GM21515 (cell line): Measurements from ENCODE around the gene ALK.

Source experiments
- ATAC-seq: cut with Tn5 transposase; IDR thresholded peaks from one replicate; pipeline ENCODE4 v1.9.1; 2021; ENCODE audit not compliant: unreplicated experiment

Gene ALK

DNA sequence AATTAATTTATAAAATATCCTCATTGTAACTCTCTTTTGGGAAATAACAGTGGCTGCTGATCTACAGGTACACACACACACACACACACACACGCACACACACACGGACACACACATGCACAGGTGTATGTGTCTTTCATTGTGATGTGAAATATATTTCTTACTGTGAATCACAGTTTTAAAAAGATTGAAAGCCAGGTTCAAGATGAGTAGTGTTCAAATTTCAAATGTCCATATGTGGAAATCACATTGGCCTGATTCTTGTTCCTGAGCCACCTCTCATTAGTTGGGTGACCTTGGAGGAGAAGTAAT lies 372.4 kb downstream of the ALK start:
- ATAC-seq: no peak

GRCh38 chr2:29544917-29545316 lies 376.5 kb downstream of the ALK start:
- ATAC-seq: no peak

GRCh38 chr2:29544031-29544430 lies 377.4 kb downstream of the ALK start:
- ATAC-seq: no peak

GRCh38 chr2:29535188-29535587 lies 386.2 kb downstream of the ALK start:
- ATAC-seq: no peak

DNA sequence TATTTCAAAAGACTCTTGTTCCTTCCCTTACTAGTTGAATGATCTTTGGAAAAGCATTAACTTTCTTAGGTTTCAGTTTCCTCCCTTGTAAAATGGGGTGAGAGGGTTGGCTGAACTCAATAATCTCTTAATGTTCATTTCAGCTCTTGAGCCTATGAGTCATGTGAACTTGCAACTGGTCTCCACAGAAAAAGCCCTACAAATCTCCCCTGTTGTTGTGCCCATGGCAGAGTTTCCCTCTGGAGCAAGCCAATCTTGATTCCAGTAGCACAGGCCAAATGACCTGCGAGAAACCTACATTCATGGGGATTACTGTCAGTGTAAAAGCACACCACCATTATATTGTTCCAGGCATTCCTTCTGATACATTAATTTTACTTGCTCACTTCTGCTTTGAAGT lies 388.9 kb downstream of the ALK start:
- no peak for ATAC-seq

- no peak for ATAC-seq
Observed at GRCh38 chr2:29531626-29532025, 389.8 kb downstream of the ALK start.

DNA sequence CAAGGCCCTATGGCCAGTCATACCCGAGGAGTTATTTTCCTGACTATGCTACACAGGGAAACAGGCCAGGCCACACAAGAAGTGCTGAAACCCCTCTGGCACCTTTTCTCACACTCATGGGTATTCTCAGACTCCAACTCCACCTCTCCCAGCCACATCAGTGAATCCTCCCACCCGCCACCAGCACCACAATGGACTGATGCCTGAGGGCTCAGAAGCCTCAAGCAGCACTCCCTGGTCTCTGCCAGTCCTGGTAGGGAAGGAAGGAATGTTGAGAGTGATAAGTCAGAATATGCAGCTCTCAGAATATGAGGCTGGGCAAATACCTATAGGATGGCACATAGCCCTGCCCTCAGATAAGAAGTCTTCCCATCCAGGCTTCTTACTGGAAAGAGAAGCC lies 391.1 kb downstream of the ALK start:
- ATAC-seq: no peak

DNA sequence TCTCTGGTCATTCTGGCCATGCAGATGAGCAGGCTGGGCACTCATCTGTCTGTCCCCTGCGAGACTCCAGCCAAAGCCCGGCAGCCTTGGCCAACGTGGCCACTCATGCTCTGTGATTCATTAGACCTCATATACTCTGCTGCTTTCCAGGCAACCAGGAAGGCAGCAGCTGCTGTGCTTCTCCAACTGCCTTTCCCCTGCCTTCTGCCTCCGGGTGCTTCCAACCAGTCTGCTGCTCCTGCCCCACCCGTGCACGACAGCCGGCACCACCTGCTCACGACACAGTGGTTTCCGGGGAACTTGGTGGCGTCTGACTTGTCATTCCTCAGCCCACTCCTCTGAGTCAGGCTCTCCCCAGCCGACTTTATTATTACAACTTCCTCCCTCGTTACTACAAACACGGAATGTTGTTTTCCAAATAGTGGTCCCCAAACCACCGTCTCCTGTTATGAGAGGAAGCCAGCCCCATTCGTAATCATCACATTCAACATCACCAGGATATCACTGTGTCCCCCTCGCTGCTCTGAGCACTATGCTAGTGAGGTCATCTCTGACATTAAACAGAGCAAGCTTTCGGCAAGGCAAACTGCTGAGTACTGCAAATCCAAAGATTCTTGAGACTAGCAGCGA lies 392.4 kb downstream of the ALK start:
- ATAC-seq: no peak

DNA sequence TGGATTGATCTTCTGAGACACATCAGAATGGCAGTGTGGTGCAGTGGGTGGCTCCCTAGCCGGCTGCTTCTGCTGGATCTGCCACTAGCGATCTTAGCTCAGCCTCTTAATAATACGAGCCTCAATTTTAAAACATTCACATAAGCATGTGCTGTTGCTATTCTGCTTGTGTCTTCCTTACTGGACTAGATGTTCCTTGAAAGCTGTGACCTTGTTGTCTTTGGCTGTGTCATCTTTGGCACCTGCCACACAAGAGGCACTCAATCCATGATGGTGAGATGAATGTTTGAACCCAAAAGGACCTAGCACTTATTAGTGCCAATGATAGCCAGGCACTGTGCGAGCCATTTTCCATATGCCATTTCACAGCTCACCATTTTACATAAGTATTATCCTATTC lies 393.0 kb downstream of the ALK start:
- ATAC-seq: no peak

DNA sequence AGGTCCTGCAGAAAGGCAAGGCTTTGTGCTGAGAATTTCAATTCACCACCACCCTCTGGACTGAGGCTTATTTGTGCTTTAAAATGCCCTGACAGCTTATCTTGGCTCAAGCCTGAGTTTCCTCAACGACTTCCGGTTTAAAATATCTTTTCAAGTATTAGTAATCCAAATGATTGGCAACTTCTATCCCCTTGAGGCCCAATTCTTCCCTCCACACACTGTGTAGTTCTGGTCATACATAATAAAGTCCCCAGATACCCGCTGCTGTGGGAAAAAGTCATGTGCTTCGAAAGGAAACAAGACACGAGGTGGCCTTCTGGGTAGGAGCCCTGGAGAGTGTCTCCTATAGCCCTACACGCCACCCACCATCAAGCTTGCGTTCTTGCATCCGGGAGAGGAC lies 393.4 kb downstream of the ALK start:
- ATAC-seq: no peak

DNA sequence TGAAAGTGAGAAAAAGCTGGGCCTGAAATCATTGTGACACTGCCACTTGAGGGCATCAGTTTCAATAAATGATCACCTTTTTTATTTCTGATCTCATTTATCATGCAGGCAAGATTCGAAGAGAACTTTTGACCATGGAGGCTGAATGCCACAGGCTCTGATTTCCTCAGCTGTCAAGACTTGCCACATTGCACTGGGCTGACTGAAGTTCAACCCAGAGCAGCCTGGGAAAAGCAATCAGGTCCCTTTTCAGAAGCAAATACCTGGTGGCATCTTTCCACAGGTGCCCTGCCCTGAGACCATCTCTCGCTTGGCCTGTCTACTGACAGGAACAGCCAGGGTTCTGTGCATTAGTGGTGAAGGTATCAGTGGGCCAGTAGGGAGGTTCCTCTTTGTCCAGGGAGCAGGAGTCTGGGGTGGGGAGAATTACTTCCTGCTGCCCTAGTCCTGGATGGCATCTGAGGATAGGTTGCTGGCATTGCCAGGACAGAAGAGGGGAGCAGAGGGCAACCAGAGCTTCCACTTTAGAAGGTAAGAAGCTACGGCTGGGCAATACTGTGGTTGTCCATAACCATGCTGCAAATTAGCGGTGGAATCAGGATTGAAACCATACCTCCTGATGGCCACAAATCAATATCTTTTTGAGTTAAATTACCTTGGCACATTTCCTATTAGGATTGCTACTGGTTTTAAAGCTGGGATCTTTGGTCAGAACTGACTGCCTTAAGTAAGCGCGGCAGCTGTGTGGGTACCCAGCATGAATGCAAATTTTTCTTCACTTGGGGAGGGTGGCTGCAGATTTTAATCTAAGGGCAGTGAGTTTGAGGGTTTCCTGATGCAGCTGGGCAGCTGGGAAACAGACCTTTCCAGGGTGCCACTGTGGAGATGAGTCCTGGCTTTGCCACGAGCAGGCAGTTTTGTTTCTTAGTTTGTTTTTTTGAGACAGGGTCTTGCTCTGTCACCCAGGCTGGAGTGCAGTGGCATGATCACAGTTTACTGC lies 394.5 kb downstream of the ALK start:
- ATAC-seq: no peak

- no peak for ATAC-seq
Observed at GRCh38 chr2:29525921-29526320, 395.5 kb downstream of the ALK start.

DNA sequence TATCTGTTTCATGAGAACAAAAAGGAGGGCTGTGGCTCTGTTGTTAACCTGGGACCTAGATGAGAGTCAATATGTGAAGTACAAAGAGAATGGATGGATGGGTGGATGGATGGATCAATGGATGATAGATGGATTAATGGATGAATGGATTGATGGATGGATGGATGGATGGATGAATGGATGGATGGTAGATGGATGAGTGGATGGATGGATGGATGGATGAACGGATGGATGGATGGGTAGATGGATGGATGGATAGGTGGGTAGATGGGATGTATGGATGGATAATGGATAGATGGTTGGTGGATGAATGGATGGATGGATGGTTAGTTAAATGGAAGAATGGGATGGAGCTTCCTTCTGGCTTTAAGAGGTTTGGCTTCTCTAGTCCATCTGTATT lies 396.7 kb downstream of the ALK start:
- ATAC-seq: no peak

- ATAC-seq: no peak
Observed at GRCh38 chr2:29522951-29523669, 398.3 kb downstream of the ALK start.

DNA sequence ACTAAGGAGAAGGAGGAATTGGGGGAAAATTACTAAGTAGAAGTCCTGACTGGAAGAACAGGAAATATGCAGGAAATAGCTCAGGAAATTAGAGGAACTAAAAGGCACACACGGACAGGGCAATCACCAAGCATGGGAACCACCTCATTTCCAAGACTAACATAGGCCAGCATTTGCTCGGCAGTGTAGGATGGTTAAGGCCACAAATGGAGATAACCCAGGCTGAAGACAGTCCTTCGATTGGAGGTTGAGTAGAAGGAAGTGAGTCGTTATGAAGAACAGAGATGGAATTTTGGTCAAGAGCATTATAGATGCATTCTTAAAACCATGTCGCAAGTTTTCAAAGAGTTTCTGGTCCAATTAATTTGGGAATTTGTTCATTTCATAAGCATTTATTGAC lies 401.4 kb downstream of the ALK start:
- no peak for ATAC-seq

GRCh38 chr2:29519338-29519925 lies 402.0 kb downstream of the ALK start:
- no peak for ATAC-seq

DNA sequence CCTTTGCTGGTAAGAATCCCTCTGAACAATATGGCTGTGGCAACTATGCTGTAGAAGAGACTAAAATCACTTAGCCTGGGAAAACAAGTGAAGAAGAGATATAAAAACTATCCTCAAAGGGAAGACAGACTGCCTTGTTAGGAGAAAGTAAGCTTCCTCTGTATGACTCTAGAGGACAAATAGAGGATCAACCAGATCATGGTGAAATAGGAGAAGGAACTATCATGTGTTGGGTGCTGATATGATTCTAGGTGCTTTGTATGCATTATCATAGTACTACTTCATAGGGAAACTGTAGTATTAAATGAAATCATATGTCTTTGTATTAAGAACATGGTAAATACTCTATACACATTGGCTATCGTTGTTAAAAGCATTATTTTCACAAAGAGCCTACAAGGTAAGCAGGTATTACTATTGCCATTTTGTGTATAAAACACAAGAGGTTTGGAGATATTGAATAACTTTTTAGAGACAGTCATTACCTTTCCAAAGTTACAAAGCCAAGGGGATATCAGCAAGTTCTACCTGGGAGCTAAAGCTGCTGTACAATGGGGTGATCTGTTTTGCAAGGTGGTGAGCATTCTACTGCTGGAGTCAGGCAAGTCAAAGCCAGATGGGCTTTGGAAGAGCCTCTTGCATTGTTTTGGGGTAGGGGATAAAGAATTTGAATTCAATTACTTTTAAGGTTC lies 402.6 kb downstream of the ALK start:
- no peak for ATAC-seq

DNA sequence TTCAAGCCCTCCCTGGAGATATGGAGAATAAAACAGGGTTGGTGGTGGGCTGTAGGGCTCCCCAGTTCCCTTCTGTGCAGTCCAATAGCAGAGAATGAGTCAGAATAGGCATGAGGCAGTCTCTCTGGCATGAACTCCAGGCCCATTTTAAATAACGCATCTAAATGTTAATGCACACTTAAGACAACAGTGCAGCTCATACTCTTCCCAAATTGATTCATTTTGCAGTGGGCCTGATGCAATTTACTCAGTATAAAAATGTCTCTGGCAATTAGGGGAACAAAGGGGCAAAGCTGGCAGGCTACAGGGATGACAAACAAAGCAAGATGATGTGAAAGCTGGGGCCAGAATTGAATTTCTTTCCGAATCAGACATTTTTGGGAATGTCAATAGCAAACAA lies 403.4 kb downstream of the ALK start:
- no peak for ATAC-seq

DNA sequence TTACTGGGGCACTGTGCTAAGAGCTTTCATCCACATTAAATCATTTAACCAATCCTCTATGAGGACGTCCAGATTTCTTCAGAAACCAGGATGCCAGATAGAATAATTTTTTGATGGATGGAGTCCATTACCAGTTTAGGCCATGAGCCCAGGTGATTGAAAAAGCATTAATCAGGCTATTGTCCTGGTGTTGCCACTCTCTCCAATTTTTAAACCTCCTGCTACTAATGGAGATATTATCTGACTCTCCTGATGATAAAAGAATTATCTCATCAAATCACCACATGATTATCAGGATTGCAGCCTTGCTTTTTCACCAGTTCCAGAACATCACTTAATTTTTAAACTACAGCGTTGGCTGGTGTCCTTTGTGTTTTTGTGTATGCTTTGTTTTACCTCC lies 404.0 kb downstream of the ALK start:
- ATAC-seq: no peak

GRCh38 chr2:29516767-29517166 lies 404.6 kb downstream of the ALK start:
- no peak for ATAC-seq

DNA sequence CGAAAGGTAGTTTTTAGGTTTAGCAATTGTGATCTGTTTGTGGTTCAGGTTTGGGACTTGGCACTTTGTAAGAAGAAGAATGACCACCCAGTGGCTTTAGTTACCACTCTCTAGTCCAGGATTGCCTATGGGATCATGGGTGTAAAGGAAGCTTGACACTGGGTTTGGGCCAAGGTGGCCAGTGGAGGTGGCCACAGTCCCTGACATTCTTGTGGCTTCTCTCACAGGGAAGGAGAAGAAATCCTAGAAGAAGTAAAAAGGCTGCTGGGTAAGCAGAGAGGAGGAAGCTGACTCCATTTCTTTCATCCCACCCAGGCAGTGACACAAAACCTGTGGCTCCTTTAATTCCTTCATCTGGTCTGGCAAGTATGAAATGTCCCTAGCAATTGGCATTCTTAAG lies 411.5 kb downstream of the ALK start:
- no peak for ATAC-seq
